ENCODE data around the gene C1orf198. TPM values are rescaled to one million over a fixed set of nuclear protein-coding genes. Genes with fewer than 3 reads are reported as not detected.

The C1orf198 gene
- total RNA-seq, 6 experiments from 2014 or later = 72.4 to 118 (median 88.4) TPM

GRCh38 chr1:230826166-230826875 lies 42.0 kb downstream of the C1orf198 start:
- TF ChIP-seq CTCF (IDR thresholded peaks at IDR 0.05) = no peak
- Mint-ChIP-seq H3K27ac (peak overlapping the region; percentile 97), H3K36me3 (ENCODE audit: low read depth) (no peaks in the 10 kb centered on the region), H3K27me3 (ENCODE audit: insufficient read depth) (no peaks in the 10 kb centered on the region; the same call in 1 of the 2 replicates), H3K4me1 (ENCODE audit: low read depth) (peaks cover 74% of the 10 kb centered on the region), H3K9me3 (no peaks in the 10 kb centered on the region), H3K4me3 (peak overlapping the region; percentile 80; the same call in 1 of the 2 replicates)
- no peak for DNase-seq

GRCh38 chr1:230825761-230826160 lies 42.6 kb downstream of the C1orf198 start:
- H3K9me3 Mint-ChIP-seq = no peaks in the 10 kb centered on the region
- no peak for TF ChIP-seq CTCF (IDR thresholded peaks at IDR 0.05)
- H3K4me3 Mint-ChIP-seq = peak overlapping the region; percentile 80
- peak overlapping the region; percentile 97 for H3K27ac Mint-ChIP-seq
- H3K27me3 Mint-ChIP-seq (ENCODE audit: insufficient read depth) = no peaks in the 10 kb centered on the region; the same call in 1 of the 2 replicates
- no peak for DNase-seq
- H3K4me1 Mint-ChIP-seq (ENCODE audit: low read depth) = peaks cover 73% of the 10 kb centered on the region
- H3K36me3 Mint-ChIP-seq (ENCODE audit: low read depth) = no peaks in the 10 kb centered on the region

DNA sequence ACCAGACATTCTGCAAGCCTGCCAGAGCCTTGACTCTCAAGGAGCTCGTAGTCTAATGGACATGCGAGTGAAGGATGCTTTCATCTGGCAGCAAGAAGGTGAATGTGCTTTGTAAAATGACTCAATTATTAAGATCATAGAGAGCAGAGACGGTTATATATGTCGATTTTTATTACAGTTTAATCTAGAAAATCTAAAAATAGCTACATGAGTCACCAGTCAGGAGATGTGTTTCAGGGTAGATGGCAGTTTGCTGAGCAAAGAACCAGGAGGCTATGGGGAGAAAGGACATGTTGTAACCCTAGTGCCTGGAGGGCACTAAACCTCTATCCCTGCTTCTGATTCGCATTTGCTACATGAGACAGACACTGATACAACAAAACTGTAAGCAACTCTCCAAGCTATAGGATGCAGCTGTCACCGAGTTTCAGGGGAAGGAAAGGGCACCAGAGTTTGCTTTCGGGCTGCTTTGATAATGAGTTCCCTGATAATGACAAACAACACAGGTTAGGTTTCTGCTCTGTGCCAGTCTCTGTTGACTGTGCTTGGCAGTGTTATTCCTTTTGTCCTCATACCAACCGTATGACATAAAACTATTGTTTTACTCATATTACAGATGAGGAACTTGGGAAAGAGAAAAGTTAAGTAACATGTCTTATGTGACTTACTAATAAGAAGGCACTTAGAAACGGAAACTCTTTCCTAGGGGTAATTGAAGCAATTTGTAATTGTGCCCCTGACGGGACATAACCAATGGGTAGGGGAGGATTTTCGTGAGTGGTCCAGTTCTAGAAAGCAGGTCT lies 43.2 kb downstream of the C1orf198 start:
- TF ChIP-seq CTCF (IDR thresholded peaks at IDR 0.05) = no peak
- peak; percentile 92 for DNase-seq
- Mint-ChIP-seq H3K27ac (peak overlapping the region; percentile 97), H3K4me1 (ENCODE audit: low read depth) (peaks cover 71% of the 10 kb centered on the region), H3K36me3 (ENCODE audit: low read depth) (no peaks in the 10 kb centered on the region), H3K4me3 (peak overlapping the region; percentile 80), H3K9me3 (no peaks in the 10 kb centered on the region), H3K27me3 (ENCODE audit: insufficient read depth) (no peaks in the 10 kb centered on the region; the same call in 1 of the 2 replicates)

DNA sequence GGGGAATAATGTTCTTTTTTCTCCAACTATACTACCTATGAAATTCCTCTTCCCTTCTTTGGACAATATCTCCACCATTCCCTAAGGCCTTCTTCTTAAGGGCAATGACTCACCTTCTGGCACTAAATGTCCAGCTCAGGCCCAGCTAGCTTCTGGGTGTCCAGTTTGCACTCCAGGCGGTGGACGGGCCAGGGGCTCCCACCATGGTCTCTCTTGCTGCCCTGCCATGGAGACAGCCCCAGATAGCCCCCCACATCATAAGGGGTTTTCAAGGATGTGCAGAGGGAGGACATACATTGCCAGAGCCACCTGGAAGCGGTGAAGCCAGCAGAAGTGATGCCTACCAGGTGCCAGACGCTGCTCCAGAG lies 43.8 kb downstream of the C1orf198 start:
- Mint-ChIP-seq H3K4me3 (peak overlapping the region; percentile 80), H3K4me1 (ENCODE audit: low read depth) (peaks cover 71% of the 10 kb centered on the region), H3K9me3 (no peaks in the 10 kb centered on the region), H3K27me3 (ENCODE audit: insufficient read depth) (no peaks in the 10 kb centered on the region; the same call in 1 of the 2 replicates), H3K27ac (peak overlapping the region; percentile 97), H3K36me3 (ENCODE audit: low read depth) (no peaks in the 10 kb centered on the region)
- DNase-seq = peak; percentile 37
- TF ChIP-seq CTCF (IDR thresholded peaks at IDR 0.05) = no peak

- Mint-ChIP-seq H3K36me3 (ENCODE audit: low read depth) (no peaks in the 10 kb centered on the region), H3K4me1 (ENCODE audit: low read depth) (peaks cover 71% of the 10 kb centered on the region), H3K27me3 (ENCODE audit: insufficient read depth) (no peaks in the 10 kb centered on the region; the same call in 1 of the 2 replicates), H3K27ac (peak overlapping the region; percentile 97), H3K9me3 (no peaks in the 10 kb centered on the region), H3K4me3 (peak overlapping the region; percentile 80; the same call in 1 of the 2 replicates)
- TF ChIP-seq CTCF (IDR thresholded peaks at IDR 0.05) = no peak
- no peak for DNase-seq
Observed at GRCh38 chr1:230823931-230824381, 44.4 kb downstream of the C1orf198 start.
